NCI-H2196 (cell line): ENCODE data around the gene DCC.

Source experiments
- DNase-seq: peaks from one replicate; lab custom pipeline; 2025; ENCODE audit not compliant: unreplicated experiment; lab: John Stamatoyannopoulos, UW

The DCC gene

DNA sequence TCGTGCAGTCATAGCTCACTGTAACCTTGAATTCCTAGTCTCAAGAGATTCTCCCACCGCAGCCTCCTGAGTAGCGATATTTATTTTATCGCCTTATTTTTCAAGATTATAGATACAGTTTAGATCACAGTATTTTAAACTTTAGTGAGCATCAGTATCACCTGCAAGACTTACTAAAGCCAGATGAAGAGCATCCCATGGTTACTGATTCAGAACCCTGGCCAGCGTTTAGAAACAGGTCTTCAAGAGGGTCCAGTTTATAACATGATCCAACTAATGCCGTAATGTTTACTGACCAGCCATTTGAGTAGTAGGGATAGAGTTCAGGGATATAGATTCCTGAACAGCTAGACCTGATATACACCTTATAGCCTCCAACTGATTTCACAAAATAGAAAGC lies 146.1 kb downstream of the DCC start:
- DNase-seq: no peak

DNA sequence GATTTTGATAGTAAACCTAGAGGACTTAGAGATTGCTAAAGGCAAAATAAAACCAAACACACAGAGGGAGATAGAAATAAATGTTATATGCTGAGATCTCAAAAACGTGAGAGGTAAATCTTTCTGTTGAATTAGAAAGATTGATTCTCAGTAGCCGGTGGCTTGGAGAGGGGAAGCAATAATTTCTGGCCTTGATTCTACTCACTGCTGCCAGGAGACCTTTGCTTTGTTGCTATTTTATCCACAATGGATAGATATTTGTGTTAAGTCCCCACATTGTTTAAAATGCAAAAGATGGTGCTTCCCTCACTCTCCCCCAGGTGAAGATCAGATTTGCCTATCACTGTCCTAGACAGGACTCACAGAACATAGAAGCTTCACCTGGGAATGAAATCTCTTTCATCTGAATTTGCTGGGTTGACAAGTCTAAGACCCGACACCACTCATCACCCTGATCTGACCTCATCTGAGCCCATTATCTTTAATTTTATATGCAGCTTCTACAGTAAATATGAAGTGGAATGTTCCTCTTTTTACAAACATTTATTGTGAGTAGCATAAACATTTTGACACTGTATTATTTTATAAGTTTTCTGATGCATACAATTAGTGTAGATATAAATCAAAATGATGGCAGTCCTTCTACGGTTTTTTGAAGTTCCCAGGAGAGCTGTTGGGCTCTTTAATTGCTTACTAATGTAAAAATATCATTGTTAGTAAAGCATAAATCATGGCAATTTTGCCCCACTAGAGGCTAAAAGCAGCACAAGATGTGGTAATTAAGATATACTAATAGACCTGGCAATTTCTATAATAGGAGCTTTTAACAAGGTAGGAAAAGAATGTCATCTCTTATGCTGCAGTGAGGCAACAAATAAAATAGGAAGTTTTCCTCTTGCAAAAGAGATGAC lies 149.7 kb downstream of the DCC start:
- no peak for DNase-seq

DNA sequence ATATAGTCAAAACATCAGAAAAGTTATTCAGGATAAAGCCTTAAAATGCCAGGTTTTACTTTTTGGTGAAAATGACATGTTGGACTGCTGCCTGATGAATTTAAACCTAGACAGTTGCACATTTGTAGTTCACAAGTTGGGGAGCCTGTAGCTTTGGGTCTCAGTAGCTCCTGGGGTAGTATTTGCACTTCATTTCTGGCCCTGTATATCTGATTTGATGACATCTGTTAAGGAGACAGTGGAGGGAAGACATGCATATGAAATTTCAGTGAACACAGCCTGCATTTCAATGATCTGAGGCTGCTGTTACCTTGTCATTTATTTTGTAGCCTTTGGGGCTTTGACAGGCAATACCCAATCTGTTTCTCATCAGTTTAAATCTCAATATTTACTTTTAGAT lies 156.4 kb downstream of the DCC start:
- no peak for DNase-seq

DNA sequence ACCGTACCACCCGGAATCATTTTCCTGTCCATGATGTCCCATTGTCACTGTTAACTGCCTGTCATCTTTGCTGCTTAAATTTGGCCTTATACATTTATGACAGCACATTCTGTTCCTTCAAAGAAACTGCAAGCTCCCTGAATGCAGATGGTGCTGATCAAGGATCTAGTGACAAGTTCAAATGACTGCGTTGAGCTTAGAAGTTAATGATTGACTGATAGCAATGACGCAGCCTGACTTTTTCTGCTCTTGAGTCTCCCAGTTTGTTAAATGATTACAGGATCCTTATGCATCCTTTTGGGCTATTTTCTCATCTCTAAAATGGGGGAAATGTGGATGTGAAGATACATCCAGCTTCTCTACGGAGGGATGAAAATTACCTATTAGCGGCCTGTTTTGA lies 159.0 kb downstream of the DCC start:
- no peak for DNase-seq

DNA sequence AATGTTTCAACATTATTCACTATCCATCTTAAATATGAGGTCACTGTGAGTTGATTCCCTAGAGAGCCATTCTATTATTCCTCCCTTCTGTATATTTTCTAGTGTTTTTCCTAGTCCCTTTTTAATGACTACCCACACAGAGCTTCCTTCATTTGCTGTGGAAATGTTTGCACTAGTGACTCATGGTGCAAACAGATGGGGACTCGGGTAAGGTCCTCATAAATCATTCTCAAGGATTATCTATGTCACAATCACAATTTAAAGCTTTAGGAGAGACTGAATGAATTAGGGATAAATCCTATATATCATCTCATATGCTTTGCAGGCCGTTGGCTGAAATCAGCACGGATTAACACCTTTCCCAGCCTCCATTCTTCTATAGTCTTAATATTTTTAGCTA lies 159.6 kb downstream of the DCC start:
- DNase-seq: no peak

DNA sequence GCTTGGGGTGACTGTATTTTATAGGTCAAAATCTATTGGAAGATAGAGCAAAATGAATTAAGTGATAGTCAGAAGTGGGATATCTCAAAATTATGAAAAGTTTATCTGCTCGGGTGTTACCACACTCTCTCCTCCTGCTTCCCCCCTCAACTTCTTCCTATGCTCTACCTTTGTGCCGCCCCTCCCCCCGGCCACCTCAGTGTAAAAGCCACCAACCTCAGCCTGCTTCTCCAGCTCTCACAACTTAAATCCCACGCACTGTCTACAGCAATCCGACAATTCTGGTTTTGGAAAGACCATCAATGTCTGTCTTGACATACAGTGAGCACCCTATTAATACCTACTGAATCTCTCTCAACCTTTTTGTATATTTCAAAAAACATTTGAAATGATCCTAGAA lies 164.6 kb downstream of the DCC start:
- no peak for DNase-seq

DNA sequence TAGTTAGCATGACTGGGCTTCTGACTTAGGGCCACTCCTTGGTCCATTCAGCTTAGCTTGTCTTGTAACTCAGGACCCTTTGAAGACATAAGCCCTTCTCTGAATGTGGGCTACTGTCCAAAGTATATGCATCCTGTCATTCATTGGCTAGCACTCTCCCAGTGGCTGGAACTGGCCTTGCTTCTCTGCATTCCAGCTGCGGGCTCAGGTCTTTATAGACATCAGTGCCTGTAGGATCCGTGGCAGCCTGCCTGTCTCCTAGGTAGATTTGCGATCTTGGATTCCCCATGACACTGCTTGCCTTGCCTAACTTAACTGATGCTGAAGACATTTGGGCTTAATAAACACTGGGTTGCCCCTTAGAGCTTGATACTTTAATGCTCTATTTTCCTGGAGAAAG lies 170.1 kb downstream of the DCC start:
- DNase-seq: no peak

DNA sequence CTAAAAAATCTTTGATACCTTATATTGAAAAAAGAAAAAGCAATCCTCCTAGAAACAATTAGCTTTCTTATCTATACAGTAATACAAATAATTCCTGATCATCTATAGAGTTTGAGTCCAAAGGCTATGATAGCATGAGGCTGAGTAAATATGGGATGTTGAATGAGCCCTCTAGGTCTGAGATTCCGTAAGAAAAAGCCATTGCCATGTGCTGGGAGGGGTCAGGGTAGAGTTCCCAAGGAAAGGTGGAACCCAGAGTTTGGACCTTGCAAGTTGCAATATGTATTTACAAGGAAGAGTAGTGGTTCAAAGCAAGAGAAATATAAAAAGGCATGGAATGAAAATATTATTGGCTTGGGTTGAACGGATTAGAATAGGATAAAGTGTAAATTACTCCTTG lies 178.1 kb downstream of the DCC start:
- DNase-seq: no peak

DNA sequence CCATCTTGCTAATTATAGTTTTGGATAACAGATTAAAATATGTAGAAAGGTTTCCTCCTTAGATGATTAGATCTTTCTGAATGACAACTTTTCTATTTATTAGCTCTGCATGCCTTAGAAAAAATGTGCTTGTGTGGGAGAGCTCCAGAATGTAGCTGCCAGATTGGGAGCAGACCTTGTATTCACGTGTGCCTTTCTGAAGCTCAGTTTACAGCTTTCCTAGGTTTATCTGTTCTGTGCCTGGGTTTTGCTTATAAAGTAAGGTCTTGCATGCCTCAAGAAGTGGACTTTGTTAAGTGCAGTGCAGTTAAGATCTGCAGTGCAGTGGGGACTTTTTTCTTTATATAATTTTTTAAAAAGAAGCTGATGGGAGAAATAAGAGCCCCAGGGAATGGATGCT lies 179.0 kb downstream of the DCC start:
- no peak for DNase-seq

DNA sequence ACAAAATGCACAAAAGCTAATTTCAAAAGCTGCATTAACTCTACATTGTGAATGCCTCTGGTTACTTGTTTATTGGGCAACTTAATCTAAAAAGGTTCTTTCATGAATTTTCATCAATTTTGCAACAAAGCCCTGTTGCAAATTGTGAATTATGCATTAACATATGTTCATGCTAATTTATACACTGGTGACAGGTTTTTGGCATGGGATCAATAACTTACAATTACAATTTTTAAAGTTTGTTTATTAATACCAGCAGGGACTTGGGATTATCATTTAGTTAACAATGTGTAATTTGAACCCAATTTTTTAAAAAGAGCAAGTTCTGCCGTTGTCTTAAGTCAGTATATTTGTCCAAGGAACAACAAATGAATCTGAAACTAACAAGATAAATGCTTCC lies 183.6 kb downstream of the DCC start:
- DNase-seq: no peak

DNA sequence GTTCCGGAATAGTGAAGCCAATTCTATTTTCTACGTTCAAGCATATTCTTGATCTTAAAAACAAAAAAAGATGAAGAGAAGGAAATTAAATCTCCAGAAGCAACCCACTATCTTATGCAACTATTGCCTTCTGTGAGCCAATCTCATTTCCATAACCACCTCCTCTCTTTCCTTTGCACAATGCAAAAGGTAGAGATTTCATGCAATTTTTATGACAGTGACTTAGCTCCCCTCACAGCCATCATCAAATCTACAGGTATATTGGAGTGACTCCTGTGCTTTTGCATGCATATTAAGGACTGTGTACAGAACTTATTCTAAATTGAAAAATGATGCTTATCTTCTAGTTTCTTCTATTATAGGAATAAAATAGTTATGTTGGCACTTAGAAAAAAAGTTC lies 191.8 kb downstream of the DCC start:
- no peak for DNase-seq

DNA sequence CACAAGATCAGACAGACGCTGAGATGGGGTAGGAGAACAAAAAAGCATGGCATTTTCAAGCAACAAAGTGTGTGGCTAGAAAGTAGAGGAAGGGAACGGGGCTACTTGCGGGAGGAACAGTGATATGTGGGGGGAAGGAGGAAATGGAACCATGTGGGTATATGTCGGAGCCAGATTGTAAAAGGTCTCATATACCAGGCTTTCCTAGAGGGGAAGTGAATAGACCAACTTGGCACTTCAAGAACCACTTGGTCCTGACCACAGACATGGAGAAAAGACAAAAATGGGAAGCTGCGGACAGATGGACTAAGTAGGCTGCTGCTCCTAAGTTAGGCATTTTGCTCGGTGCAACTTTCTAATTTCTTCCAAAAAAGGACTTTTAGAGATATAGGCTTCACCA lies 196.0 kb downstream of the DCC start:
- DNase-seq: no peak

DNA sequence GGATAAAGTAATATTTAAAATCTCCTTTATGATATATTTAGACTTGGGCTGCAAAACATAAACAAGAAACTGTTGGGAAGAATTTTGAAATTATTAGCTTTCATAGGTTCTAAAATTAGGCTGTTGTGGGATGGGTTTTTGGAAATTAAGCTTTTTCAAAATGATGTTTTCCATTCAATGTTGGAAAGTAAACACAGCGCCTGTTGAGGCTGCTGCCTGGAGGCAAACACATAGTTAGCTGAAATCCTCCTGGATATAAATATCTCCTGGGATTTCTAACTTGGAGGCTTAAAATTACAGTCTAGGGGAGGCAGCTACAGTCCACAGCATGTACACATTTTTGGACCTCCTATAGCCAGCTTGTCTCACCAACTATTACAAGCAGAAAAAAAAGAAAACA lies 197.3 kb downstream of the DCC start:
- no peak for DNase-seq

DNA sequence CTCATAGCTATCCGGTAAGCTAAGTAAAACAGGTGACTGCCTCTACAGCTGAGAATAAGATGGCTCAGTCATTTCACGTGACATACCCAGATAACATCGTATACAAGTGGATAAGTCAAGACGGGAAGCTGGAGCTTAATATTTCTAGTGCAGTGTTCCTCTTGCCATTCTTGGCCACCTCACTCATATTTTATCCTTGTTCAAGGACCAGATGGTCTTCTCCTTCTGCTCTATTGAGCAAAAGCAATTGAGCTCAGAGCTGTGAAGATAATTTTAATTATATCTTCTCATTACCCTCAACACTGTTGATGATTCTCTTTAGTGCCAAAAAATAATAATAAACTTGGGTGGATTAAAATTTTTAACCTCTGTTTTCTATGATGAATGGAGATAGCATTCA lies 201.1 kb downstream of the DCC start:
- no peak for DNase-seq

DNA sequence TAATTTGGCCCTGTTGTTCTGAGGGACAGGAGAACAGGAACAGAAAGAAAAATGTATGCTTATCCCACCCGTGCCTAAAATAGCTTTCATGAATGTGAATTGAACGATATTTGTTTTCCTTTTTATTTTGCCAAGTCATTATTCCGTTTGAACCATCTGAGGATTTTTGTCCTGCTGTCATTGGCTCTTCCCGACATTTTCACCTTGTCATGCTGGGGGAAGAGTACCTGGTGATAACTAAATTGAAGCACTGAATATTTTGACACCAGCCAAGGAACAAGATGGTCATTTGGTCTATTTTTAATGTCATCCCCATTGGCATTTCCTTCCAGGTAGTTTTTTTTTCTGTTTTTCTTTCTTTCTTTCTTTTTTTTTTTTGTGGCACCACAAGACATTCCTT lies 204.1 kb downstream of the DCC start:
- no peak for DNase-seq

DNA sequence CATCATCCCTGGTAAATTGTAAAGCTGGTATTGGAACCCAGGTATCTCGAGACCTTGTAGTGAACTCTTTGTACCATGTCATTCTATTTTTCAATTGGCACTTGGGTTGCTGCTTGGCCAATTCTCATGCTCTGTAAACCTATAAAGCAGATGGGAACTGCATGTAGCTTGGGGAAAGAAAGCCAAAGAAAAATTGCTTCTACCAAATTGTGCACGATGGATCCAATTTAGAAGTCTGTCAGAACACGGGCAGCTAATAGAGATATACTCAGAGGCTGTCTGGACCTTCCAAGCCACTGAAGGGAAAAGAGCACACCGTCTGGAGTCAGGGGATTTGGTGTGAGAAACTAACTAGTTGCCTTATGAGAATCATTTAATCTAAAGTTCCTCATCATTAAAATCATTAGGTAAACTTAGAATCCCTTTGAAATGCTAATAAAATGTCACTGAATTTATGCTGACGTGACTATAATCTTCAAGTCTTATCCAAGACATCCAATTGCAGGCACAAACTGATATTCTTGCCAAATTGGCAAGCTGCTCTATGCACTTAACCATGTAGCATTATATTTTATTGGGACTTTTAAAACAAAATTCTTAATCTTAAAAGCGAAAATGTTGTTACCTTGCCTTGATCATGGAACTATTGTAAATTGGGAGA lies 206.8 kb downstream of the DCC start:
- no peak for DNase-seq

DNA sequence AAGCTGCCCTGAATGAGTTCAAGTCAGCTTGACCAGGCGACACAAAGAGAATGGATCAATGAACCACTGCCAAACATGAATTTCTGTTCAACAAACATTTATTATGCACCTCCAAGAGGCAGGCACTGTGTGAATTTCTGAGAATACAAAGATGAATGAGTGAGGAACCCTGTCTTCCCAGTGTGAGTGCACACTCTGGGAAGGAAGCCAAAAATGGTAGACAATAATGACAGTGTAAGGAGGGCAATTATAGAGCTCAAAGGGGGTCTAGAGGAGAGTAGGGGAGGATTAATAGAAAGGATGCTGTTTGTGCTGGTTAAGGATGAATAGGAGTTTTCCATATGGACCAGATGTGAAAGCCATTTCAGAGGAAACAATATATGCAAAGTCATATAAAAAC lies 213.4 kb downstream of the DCC start:
- DNase-seq: no peak

DNA sequence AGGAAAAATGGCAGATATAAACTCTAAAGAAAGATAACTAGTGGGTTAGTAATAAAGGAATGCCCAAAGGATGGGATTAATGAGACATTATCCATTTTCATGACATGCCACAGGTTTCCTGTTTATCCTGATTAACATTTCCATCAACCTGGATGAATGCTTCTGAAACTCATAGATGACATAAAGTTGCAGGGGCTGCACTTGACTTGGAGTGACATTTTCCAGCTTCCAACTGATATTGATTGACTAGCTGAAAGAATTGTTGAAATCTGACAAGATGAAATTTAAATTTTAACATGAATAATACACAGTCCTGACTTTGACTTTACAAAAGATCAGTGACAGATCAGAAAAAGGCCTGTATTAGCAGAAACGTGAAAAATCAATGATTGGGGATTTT lies 214.2 kb downstream of the DCC start:
- DNase-seq: no peak

DNA sequence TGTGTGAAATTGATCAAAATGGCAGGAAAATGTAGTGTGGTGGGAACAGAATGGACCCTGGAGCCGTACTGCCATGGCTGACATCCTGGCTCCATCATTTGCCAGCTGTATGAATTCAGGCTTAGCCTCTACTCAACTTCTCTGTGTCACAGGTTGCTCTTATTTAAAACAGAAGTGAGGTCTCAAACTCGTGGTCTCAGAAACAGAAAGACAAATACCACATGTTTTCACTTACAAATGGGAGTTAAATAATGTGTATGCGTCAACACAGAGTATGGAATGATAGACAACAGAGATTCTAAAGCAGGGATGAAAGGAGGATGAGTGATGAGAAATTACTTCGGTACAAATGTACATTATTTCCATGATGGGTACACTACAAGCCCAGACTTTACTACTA lies 227.4 kb downstream of the DCC start:
- no peak for DNase-seq

DNA sequence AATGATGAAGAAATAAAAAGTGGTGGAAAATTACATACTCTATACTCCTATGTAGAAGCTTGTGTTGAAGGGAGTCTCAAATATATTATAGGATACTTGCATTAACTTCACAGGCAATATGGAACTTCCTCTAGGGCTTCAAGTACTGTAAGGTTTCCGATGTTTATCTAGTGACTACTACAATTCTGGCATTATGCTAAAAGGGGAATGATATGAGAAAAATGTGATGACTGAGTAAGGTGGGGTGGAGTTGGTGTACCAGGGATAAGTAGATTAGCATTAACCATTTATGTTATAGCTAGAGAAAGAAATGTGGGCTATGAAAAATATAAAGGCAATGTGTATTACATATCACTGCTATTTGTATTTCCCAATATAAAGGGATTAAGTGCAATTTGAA lies 229.5 kb downstream of the DCC start:
- DNase-seq: no peak

DNA sequence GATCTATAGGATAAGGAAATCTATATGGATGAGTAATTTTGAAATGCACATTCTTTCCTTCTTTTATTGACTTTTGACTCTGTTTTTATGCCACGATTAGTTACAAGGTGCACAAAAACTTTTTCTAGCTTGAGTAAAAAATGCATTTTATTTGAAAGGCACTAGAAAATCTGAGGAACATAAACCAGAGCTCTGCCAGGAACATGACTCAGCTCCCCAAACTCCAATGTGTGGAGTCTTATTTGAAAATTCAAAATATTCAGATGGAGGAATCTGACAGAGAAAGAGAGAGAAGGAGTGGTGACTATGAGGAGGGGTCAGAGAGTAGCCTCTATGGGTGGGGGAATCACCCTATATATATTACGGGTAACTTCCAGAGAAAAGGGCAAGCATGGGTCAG lies 231.0 kb downstream of the DCC start:
- DNase-seq: no peak

DNA sequence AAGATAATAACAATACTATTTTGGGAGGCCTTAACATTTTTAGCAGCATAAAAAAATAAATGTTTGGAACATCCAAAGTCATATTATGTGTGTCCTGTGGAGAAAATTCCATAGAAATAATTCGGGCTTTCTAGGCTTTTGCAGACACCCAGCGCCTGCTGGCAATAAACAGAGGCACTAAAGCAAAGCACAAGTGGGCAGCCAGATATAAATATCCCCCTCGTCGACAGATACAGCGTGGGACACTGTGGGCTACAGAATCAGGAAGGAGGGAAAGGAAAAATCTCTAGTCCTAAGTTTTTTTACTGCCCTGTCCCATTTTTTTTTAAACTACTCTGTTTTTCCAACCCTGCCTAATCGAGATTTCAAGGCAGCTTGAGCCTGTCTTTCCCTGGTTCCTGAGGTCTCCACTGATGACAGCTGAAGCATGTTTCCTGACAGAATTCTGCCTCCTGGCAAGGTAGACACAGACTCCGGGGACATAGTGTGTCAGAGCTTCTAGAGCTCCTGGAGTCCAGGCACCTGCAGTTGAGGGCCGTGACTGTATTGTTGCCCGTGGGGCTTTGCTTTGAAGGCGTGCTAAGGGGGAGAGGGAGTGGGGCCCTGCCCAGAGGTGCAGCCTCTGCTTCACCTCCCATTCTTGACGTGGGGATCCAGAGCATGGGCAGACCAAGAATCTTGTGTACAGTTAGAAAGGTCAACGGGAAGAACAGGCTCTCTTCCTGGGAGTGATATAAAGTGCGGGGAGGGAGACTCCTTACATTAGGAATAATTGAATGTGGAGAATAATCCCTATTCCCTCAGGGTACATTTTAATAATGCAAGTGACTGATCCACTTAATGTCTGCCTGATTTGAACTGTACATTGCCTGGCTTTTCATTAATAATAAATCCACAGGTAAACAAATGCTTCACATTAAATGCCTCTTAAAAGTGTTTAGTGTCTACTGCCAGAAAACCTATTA lies 232.3 kb downstream of the DCC start:
- no peak for DNase-seq
